H1 (cell line): ENCODE results near the gene HLA-G. TPM values are rescaled to one million over a fixed set of nuclear protein-coding genes. Genes with fewer than 3 reads are reported as not detected.

Experiments
- CHD1 ChIP-seq: IDR thresholded peaks from 2 replicates; pipeline ENCODE4 v1.6.1; 2012; ENCODE audit warnings: low read depth, low read length, improper control_type of control experiment
- CHD2 ChIP-seq: IDR thresholded peaks from 2 replicates; pipeline ENCODE4 v1.6.1; 2012; ENCODE audit warnings: low read length, improper control_type of control experiment
- CHD7 ChIP-seq: fragments of 300-600 bp; sonication (generic); IDR thresholded peaks from 2 replicates; pipeline ENCODE4 v1.7.1; 2012; ENCODE audit warnings: low read length, moderate library complexity, mild to moderate bottlenecking, inconsistent platforms; ENCODE audit not compliant: insufficient replicate concordance
- EZH2 ChIP-seq: fragments of 200-600 bp; sonication (generic); IDR thresholded peaks from 2 replicates; pipeline ENCODE4 v1.7.1; 2012; ENCODE audit warnings: low read depth, mild to moderate bottlenecking, moderate library complexity, low read length, inconsistent platforms; ENCODE audit not compliant: severe bottlenecking
- HDAC2 ChIP-seq, 2 experiments: fragments of 300-600 bp in 1 of 2; sonication (generic) in 1 of 2; IDR thresholded peaks; 2 replicates each; pipeline ENCODE4 v1.6.1; 2011 to 2012; ENCODE audit warnings: low read depth in 2 of 2, low read length in 2 of 2, mild to moderate bottlenecking in 2 of 2, moderate library complexity in 2 of 2, borderline replicate concordance in 1 of 2, inconsistent platforms in 1 of 2
- NRF1 ChIP-seq: IDR thresholded peaks from 2 replicates; pipeline ENCODE4 v1.6.1; 2011; ENCODE audit warnings: mild to moderate bottlenecking, low read depth, low read length, improper control_type of control experiment
- RBBP5 ChIP-seq: IDR thresholded peaks from 2 replicates; pipeline ENCODE4 v1.7.1; 2012; ENCODE audit warnings: low read depth, mild to moderate bottlenecking, inconsistent platforms, low read length, moderate library complexity, borderline replicate concordance
- RFX5 ChIP-seq: IDR thresholded peaks from 2 replicates; pipeline ENCODE4 v1.6.1; 2011; ENCODE audit warnings: low read depth, low read length, improper control_type of control experiment, borderline replicate concordance
- TAF1 ChIP-seq: IDR thresholded peaks from 2 replicates; pipeline ENCODE4 v1.6.1; 2011; ENCODE audit warnings: mild to moderate bottlenecking, low read depth, low read length
- polyA plus RNA-seq, 7 experiments: library from polyadenylated mRNA; depleted of rRNA in 3 of 7; stranded (reverse) in 5 of 7; unstranded in 2 of 7; fragments of >200 nt in 5 of 7; fragments of 200-250 nt in 2 of 7; gene quantifications; 1 replicate in 5 of 7; 2 replicates in 1 of 7; 4 replicates in 1 of 7; pipeline versions ENCODE4 v1.2.1 to v1.2.3, GENCODE V29; 2011 to 2013; ENCODE audit warnings: missing spikeins in 2 of 7, mixed read lengths in 2 of 7
- total RNA-seq: library from RNA; stranded (reverse); fragmentation: NEBNext Ultra II Directional; extraction: Animal tissue kit (Norgen Biotek cat#: 25700); gene quantifications from 2 replicates; pipeline ENCODE4 v1.2.1, GENCODE V29; 2021

HLA-G gene
- total and polyA plus RNA-seq, 2 of the 8 experiments (the other 6 are each of a cell fraction or from before 2014, with no cell fraction given), result 3.2 to 4.8 TPM

- no peak for TF ChIP-seq CHD7
- TF ChIP-seq CHD2, result no peak
- TF ChIP-seq EZH2, result no peak
- TF ChIP-seq RBBP5, result no peak
- no peak for TF ChIP-seq TAF1
- TF ChIP-seq HDAC2 (IDR thresholded peaks at IDR 0.05; ENCODE audit: borderline replicate concordance in 1 of 2, low read depth in 2 of 2, low read length in 2 of 2), result no peak
- TF ChIP-seq NRF1, result no peak
- no peak for TF ChIP-seq RFX5
- no peak for TF ChIP-seq CHD1
- TF ChIP-seq, all 59 proteins: peak for 0
Observed at GRCh38 chr6:29824144-29824543, 3.5 kb upstream of the HLA-G start (continued).
